CD4-positive, alpha-beta T cell treated with Interleukin-15 for 4 hours (primary cell): ENCODE results near the gene COBLL1.
"Not testable (repeated sequence)": the region's sequence is repeated elsewhere in the genome, so short reads cannot be mapped to it uniquely, and the experiment has no call there.

Source experiments
- DNase-seq: peaks from one replicate; pipeline ENCODE4 v3.0.0-alpha.2; 2020; ENCODE audit warnings: low spot score

The COBLL1 gene

GRCh38 chr2:164781394-164781793 lies 60.2 kb downstream of the COBLL1 start:
- no peak for DNase-seq

GRCh38 chr2:164780611-164781178 lies 60.9 kb downstream of the COBLL1 start:
- DNase-seq: no peak

GRCh38 chr2:164779383-164780057 lies 62.1 kb downstream of the COBLL1 start:
- no peak for DNase-seq

- no peak for DNase-seq
Observed at GRCh38 chr2:164778723-164779122, 62.9 kb downstream of the COBLL1 start.

GRCh38 chr2:164777847-164778461 lies 63.7 kb downstream of the COBLL1 start:
- DNase-seq: no peak

- DNase-seq: no peak
Observed at GRCh38 chr2:164773635-164774034, 68.0 kb downstream of the COBLL1 start.

GRCh38 chr2:164773091-164773490 lies 68.5 kb downstream of the COBLL1 start:
- no peak for DNase-seq

GRCh38 chr2:164771897-164772296 lies 69.7 kb downstream of the COBLL1 start:
- no peak for DNase-seq

- DNase-seq: no peak
Observed at GRCh38 chr2:164770421-164770916, 71.2 kb downstream of the COBLL1 start.

GRCh38 chr2:164766954-164767320 lies 74.7 kb downstream of the COBLL1 start:
- no peak for DNase-seq

GRCh38 chr2:164766216-164766953 lies 75.2 kb downstream of the COBLL1 start:
- no peak for DNase-seq

GRCh38 chr2:164764996-164765395 lies 76.6 kb downstream of the COBLL1 start:
- DNase-seq: no peak

- no peak for DNase-seq
Observed at GRCh38 chr2:164764474-164764873, 77.1 kb downstream of the COBLL1 start.

GRCh38 chr2:164763431-164763830 lies 78.2 kb downstream of the COBLL1 start:
- no peak for DNase-seq

GRCh38 chr2:164761737-164762460 lies 79.7 kb downstream of the COBLL1 start:
- no peak for DNase-seq

GRCh38 chr2:164761201-164761600 lies 80.4 kb downstream of the COBLL1 start:
- DNase-seq: not testable (repeated sequence)

GRCh38 chr2:164760179-164760578 lies 81.4 kb downstream of the COBLL1 start:
- DNase-seq: no peak

- DNase-seq: no peak
Observed at GRCh38 chr2:164757934-164758695, 83.5 kb downstream of the COBLL1 start.

GRCh38 chr2:164756773-164757172 lies 84.8 kb downstream of the COBLL1 start:
- DNase-seq: no peak

GRCh38 chr2:164755952-164756351 lies 85.7 kb downstream of the COBLL1 start:
- no peak for DNase-seq
